K562 (cell line): ENCODE results near the gene ITGAE. TPM values are rescaled to one million over a fixed set of nuclear protein-coding genes. Genes with fewer than 3 reads are reported as not detected.
"Not testable (repeated sequence)": the region's sequence is repeated elsewhere in the genome, so short reads cannot be mapped to it uniquely, and the experiment has no call there.

ENCODE experiments used
- ATAC-seq: fragments of 200-7000 bp; cut with Tn5 transposase; 3 replicates; pipeline ENCODE4 v1.9.1; 2020; ENCODE audit warnings: moderate library complexity
- BruUV-seq: library from RNA; stranded (reverse); fragments of 400-500 nt; replicated peaks from 2 replicates; lab custom pipeline; 2021; lab: Mats Ljungman, UMichigan
- CTCF ChIA-PET: fragments of 300-600 bp; formaldehyde crosslinking; extraction: SDS; loops from one replicate; lab custom pipeline; 2021; ENCODE audit warnings: low intra/inter-chr PET ratio; lab: Yijun Ruan, JAX
- POLR2A ChIA-PET: fragments of 300-600, 350-650 bp; sonication (Branson Sonifier 250); formaldehyde crosslinking; extraction: SDS; loops from one replicate; lab custom pipeline; 2021; ENCODE audit warnings: antibody characterized with exemption, inconsistent platforms; lab: Yijun Ruan, JAX
- DNase-seq, 4 experiments: peaks; one replicate each; pipeline versions ENCODE4 v3.0.0 to v3.0.0-alpha.2; 2011 to 2018; ENCODE audit warnings: low spot score in 3 of 4, mixed read lengths in 3 of 4; ENCODE audit errors: extremely low read depth in 1 of 4
- FAIRE-seq: peaks from 2 replicates; lab custom pipeline; 2011; peaks lifted over from hg19 to GRCh38; lab: Jason Lieb, UNC
- H2AFZ ChIP-seq: 2 replicates; pipeline ENCODE4 v1.6.0; 2011; ENCODE audit warnings: low read depth, low read length, control low read depth, inconsistent platforms
- H3K27ac ChIP-seq: fragments of 200-600 bp; 3 replicates; pipeline ENCODE4 v1.8.0; 2011; ENCODE audit warnings: low read depth, mild to moderate bottlenecking, control low read depth, inconsistent platforms, low read length, moderate library complexity, mixed read lengths; ENCODE audit errors: extremely low read depth
- H3K27me3 ChIP-seq, 2 experiments: fragments of 300-600 bp in 1 of 2; 2 replicates in 1 of 2; 3 replicates in 1 of 2; pipeline versions ENCODE4 v1.6.0 to v1.8.0; 2011; ENCODE audit warnings: inconsistent platforms in 2 of 2, low read length in 2 of 2, mild to moderate bottlenecking in 1 of 2, mixed read lengths in 1 of 2, moderate library complexity in 1 of 2; ENCODE audit not compliant: control insufficient read depth in 2 of 2, insufficient read depth in 2 of 2
- H3K36me3 ChIP-seq: fragments of 300-600 bp; 3 replicates; pipeline ENCODE4 v1.8.0; 2011; ENCODE audit warnings: mild to moderate bottlenecking, low read length, inconsistent platforms; ENCODE audit not compliant: control insufficient read depth, insufficient read depth
- H3K4me1 ChIP-seq, 2 experiments: fragments of 200-600 bp in 1 of 2; replicated peaks in 1 of 2; 2 replicates in 1 of 2; 3 replicates in 1 of 2; pipeline versions ENCODE4 v1.5.1 to v1.8.0; 2011; ENCODE audit warnings: inconsistent platforms in 2 of 2, low read length in 2 of 2, mild to moderate bottlenecking in 1 of 2, mixed read lengths in 1 of 2, moderate library complexity in 1 of 2; ENCODE audit not compliant: control insufficient read depth in 2 of 2, insufficient read depth in 2 of 2
- H3K4me2 ChIP-seq: 2 replicates; pipeline ENCODE4 v1.6.1; 2011; ENCODE audit warnings: low read length, control low read depth, inconsistent platforms, mixed read lengths; ENCODE audit not compliant: insufficient read depth
- H3K4me3 ChIP-seq: fragments of 200-600 bp; sonication (generic), shearing (Covaris generic); 2 replicates; pipeline ENCODE4 v1.5.1; 2016; ENCODE audit warnings: control low read depth, inconsistent platforms
- H3K79me2 ChIP-seq: fragments of 200-600 bp; 3 replicates; pipeline ENCODE4 v1.8.0; 2011; ENCODE audit warnings: low read length, inconsistent platforms; ENCODE audit not compliant: control insufficient read depth, insufficient read depth
- H3K9ac ChIP-seq, 2 experiments: 2 replicates each; pipeline versions ENCODE4 v1.6.0 to v1.6.1; 2011; ENCODE audit warnings: low read depth in 2 of 2, low read length in 2 of 2, control low read depth in 1 of 2, inconsistent platforms in 1 of 2, mild to moderate bottlenecking in 1 of 2, mixed read lengths in 1 of 2; ENCODE audit not compliant: insufficient read depth in 1 of 2
- H3K9me1 ChIP-seq: one replicate; pipeline ENCODE4 v1.6.0; 2011; ENCODE audit warnings: inconsistent platforms, mild to moderate bottlenecking, low read length, moderate library complexity; ENCODE audit not compliant: control insufficient read depth, insufficient read depth
- H3K9me3 ChIP-seq: replicated peaks from 2 replicates; pipeline ENCODE4 v1.5.1; 2011; ENCODE audit warnings: low read depth, low read length, inconsistent platforms; ENCODE audit not compliant: control insufficient read depth, insufficient read depth
- H4K20me1 ChIP-seq: replicated peaks from 2 replicates; pipeline ENCODE4 v1.6.1; 2011; ENCODE audit warnings: low read length, inconsistent platforms, mixed read lengths; ENCODE audit not compliant: control insufficient read depth, insufficient read depth
- GTF2E2 ChIP-seq: fragments of 200-800 bp; sonication (Bioruptor generic); IDR thresholded peaks from 2 replicates; pipeline ENCODE4 v1.6.1; 2016; ENCODE audit warnings: missing genetic modification characterization, missing compliant biosample characterization
- JUN ChIP-seq, 2 experiments: sonication (generic) in 1 of 2; formaldehyde crosslinking in 1 of 2; IDR thresholded peaks; 2 replicates each; pipeline versions ENCODE4 v1.6.1 to v1.8.0; 2012 to 2022; ENCODE audit warnings: borderline replicate concordance in 2 of 2, mild to moderate bottlenecking in 2 of 2, improper control_type of control experiment in 1 of 2, low read depth in 1 of 2, low read length in 1 of 2, missing genetic modification reagents in 1 of 2
- POLR3A ChIP-seq: IDR thresholded peaks from 2 replicates; pipeline ENCODE4 v1.6.1; 2011; ENCODE audit warnings: borderline replicate concordance, mild to moderate bottlenecking, moderate library complexity; ENCODE audit not compliant: insufficient read length, insufficient read depth; ENCODE audit errors: extremely low read depth
- SIRT6 ChIP-seq: IDR thresholded peaks from one replicate; pipeline ENCODE4 v1.6.1; 2012; ENCODE audit warnings: low read depth, mild to moderate bottlenecking, control low read depth, inconsistent platforms, low read length, moderate library complexity
- SMARCA4 ChIP-seq: fragments of 450-650 bp; IDR thresholded peaks from 2 replicates; pipeline ENCODE4 v1.6.1; 2016
- SNAPC5 ChIP-seq: fragments of 250-450 bp; sonication (Bioruptor Pico); IDR thresholded peaks from 2 replicates; pipeline ENCODE4 v1.8.0; 2021; ENCODE audit warnings: moderate library complexity, mild to moderate bottlenecking, inconsistent platforms
- SRSF7 ChIP-seq: fragments of 200-400 bp; formaldehyde crosslinking; optimal IDR thresholded peaks from 2 replicates; pipeline ENCODE3; 2017; ENCODE audit warnings: mild to moderate bottlenecking, low read depth, low read length
- ZBTB34 ChIP-seq: fragments of 250-450 bp; sonication (Bioruptor Pico); IDR thresholded peaks from 2 replicates; pipeline ENCODE4 v1.8.0; 2021; ENCODE audit warnings: mild to moderate bottlenecking, moderate library complexity
- ZNF592 ChIP-seq: fragments of 450-650 bp; IDR thresholded peaks from 2 replicates; pipeline ENCODE4 v1.6.1; 2017; ENCODE audit warnings: antibody characterized with exemption, mild to moderate bottlenecking
- WGBS: fragments of 100-300 bp; shearing (Covaris generic); methylation state at CpG from one replicate; pipeline ENCODE4 v1.1.6; 2016; ENCODE audit warnings: low coverage, mixed read lengths; ENCODE audit not compliant: insufficient coverage; ENCODE audit errors: missing lambda C conversion rate; 5-methylcytosine and 5-hydroxymethylcytosine counted together
- in situ Hi-C: fragments of 300-500 bp; cut with MboI; formaldehyde crosslinking; loops from 4 replicates; pipeline ENCODE4 v1.15.0; 2018; ENCODE audit warnings: inconsistent platforms, mixed read lengths
- intact Hi-C: fragments of 100-400 bp; cut with micrococcal nuclease; formaldehyde crosslinking; loops from 2 replicates; pipeline ENCODE4 v1.14.2; 2022
- polyA plus RNA-seq, 8 experiments: library from polyadenylated mRNA; depleted of rRNA in 4 of 8; stranded (reverse) in 5 of 8; unstranded in 3 of 8; fragments of >200 nt; fragmentation: Nextera tagmentation in 2 of 8; fragmentation: Illumina TruSeq in 1 of 8; extraction: Ambion mirVana in 2 of 8; extraction: Trizol in 1 of 8; gene quantifications; 2 replicates each; pipeline versions ENCODE4 v1.2.1 to v1.2.3, GENCODE V29; 2011 to 2014; ENCODE audit warnings: inconsistent platforms in 1 of 8, missing spikeins in 1 of 8
- total RNA-seq, 7 experiments: library from RNA; depleted of rRNA in 6 of 7; stranded (reverse); fragments of >200 nt in 6 of 7; fragmentation: Illumina TruSeq in 2 of 7; extraction: Trizol in 2 of 7; gene quantifications; 2 replicates each; pipeline versions ENCODE4 v1.2.1 to v1.2.3, GENCODE V29; 2011 to 2021; ENCODE audit warnings: low replicate concordance in 1 of 7

ITGAE gene
- total and polyA plus RNA-seq, 9 of the 15 experiments (the other 6 are each of a cell fraction or from before 2014, with no cell fraction given) = 14.8 to 160 (median 27.0) TPM

GRCh38 chr17:3788200-3788599, 12.8 kb downstream of the ITGAE start:
- in situ Hi-C loops = no loop called here
- TF ChIP-seq JUN (IDR thresholded peaks at IDR 0.05; ENCODE audit: borderline replicate concordance, low read depth, low read length) = no peak
- no peak for TF ChIP-seq JUN (CRISPR knock-in tag; IDR thresholded peaks at IDR 0.05; ENCODE audit: borderline replicate concordance)
- TF ChIP-seq GTF2E2 (tag) = no peak
- TF ChIP-seq SNAPC5 (CRISPR knock-in tag) = no peak
- TF ChIP-seq POLR3A = no peak
- TF ChIP-seq ZBTB34 (CRISPR knock-in tag) = no peak
- TF ChIP-seq ZNF592 = no peak
- no peak for TF ChIP-seq SRSF7
- no peak for TF ChIP-seq SIRT6
- TF ChIP-seq SMARCA4 = no peak
- no TSS peak for BruUV-seq
- no peaks in the 10 kb centered on the region for H3K36me3 ChIP-seq
- no peaks in the 10 kb centered on the region for H3K9me3 ChIP-seq
- H4K20me1 ChIP-seq = no peaks in the 10 kb centered on the region
- WGBS = 0% methylated on average over 1 of the region's 2 CpGs
- H2AFZ ChIP-seq = no peak overlapping the region
- ChIA-PET POLR2A (no interaction called here), CTCF (no interaction called here)
- no peak overlapping the region for H3K4me2 ChIP-seq
- no peaks in the 10 kb centered on the region for H3K27me3 ChIP-seq
- intact Hi-C loops = no loop called here
- FAIRE-seq (no peak), ATAC-seq (no peak), DNase-seq (no peak)
- no peak overlapping the region for H3K27ac ChIP-seq
- H3K4me3 ChIP-seq = no peak overlapping the region
- H3K9me1 ChIP-seq = no peaks in the 10 kb centered on the region
- H3K4me1 ChIP-seq = no peaks in the 10 kb centered on the region
- H3K79me2 ChIP-seq = no peaks in the 10 kb centered on the region
- H3K9ac ChIP-seq = no peak overlapping the region

- H3K27ac ChIP-seq, H4K20me1 ChIP-seq, H3K36me3 ChIP-seq, H3K9me1 ChIP-seq, DNase-seq, H3K4me2 ChIP-seq, intact Hi-C loops, POLR2A ChIA-PET, H3K79me2 ChIP-seq, H3K4me3 ChIP-seq, H3K9ac ChIP-seq, H3K9me3 ChIP-seq, BruUV-seq, H3K27me3 ChIP-seq, H3K4me1 ChIP-seq, ATAC-seq, FAIRE-seq, CTCF ChIA-PET, in situ Hi-C loops, H2AFZ ChIP-seq: not testable (repeated sequence)
- WGBS = 15% methylated on average over 2 of the region's 5 CpGs
Observed at GRCh38 chr17:3785323-3785722, 15.7 kb downstream of the ITGAE start.
